Lower leg skin (tissue), 3 donors: ENCODE data around the gene IL1R1.

Experiments used
- POLR2A ChIP-seq, 2 donors: fragments of 450-650 bp; IDR thresholded peaks; one replicate each; pipeline ENCODE4 v1.6.1; 2016 to 2017; ENCODE audit warnings: antibody characterized with exemption in 2 of 2, mild to moderate bottlenecking in 1 of 2, moderate library complexity in 1 of 2
- TF ChIP-seq, protein P1 (sequence below), 3 donors: fragments of 450-650 bp; IDR thresholded peaks; one replicate each; pipeline ENCODE4 v1.5.1; 2016; ENCODE audit warnings: antibody characterized with exemption in 3 of 3, mild to moderate bottlenecking in 3 of 3, moderate library complexity in 2 of 3

DNA sequence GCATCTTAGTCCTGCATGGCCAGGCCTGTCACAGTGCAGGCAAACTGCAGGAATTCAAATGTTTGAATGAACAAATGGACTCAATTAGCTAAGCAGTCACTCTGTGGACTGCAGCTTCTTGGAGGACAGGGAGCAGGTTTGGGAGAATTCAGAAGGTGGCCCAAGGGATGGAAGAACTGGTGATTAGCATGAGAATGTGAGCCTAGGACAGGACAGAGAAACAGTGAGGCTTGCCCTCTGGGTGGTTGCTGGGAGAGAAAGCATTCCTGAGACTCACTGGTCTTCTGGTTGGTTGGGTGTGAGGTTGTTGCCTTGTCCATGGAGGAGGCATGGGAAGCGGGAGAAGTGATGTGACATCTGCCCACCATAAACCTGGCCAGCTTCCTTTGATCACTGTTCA is 58.0 kb downstream of the IL1R1 start:
- TF ChIP-seq, protein P1, sequence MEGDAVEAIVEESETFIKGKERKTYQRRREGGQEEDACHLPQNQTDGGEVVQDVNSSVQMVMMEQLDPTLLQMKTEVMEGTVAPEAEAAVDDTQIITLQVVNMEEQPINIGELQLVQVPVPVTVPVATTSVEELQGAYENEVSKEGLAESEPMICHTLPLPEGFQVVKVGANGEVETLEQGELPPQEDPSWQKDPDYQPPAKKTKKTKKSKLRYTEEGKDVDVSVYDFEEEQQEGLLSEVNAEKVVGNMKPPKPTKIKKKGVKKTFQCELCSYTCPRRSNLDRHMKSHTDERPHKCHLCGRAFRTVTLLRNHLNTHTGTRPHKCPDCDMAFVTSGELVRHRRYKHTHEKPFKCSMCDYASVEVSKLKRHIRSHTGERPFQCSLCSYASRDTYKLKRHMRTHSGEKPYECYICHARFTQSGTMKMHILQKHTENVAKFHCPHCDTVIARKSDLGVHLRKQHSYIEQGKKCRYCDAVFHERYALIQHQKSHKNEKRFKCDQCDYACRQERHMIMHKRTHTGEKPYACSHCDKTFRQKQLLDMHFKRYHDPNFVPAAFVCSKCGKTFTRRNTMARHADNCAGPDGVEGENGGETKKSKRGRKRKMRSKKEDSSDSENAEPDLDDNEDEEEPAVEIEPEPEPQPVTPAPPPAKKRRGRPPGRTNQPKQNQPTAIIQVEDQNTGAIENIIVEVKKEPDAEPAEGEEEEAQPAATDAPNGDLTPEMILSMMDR (IDR thresholded peaks at IDR 0.05), result no peak
- TF ChIP-seq POLR2A (IDR thresholded peaks at IDR 0.05), result no peak
